Spleen (tissue), 11 donors: ENCODE data around the gene BTBD7. TPM values are rescaled to one million over a fixed set of nuclear protein-coding genes. Genes with fewer than 3 reads are reported as not detected.

ENCODE experiments used
- DNase-seq: peaks from one replicate; pipeline ENCODE4 v3.0.0-alpha.2; 2020
- H3K27ac ChIP-seq, 8 donors: fragments of 200-600 bp; sonication (generic) in 7 of 8; 1 replicate in 4 of 8; 2 replicates in 4 of 8; pipeline versions ENCODE4 v1.5.0 to v1.8.0; 2016 to 2021; ENCODE audit warnings: inconsistent platforms in 4 of 8, mild to moderate bottlenecking in 4 of 8, moderate library complexity in 1 of 8
- H3K27me3 ChIP-seq, 7 donors: fragments of 200-600 bp; sonication (generic) in 6 of 7; replicated peaks in 1 of 7; 1 replicate in 4 of 7; 2 replicates in 3 of 7; pipeline versions ENCODE4 v1.5.0 to v1.8.0; 2016 to 2021; ENCODE audit warnings: inconsistent platforms in 3 of 7, mild to moderate bottlenecking in 1 of 7
- H3K36me3 ChIP-seq, 6 donors: fragments of 200-600 bp; sonication (generic) in 5 of 6; 1 replicate in 4 of 6; 2 replicates in 2 of 6; pipeline versions ENCODE4 v1.5.0 to v1.8.0; 2016 to 2021; ENCODE audit warnings: inconsistent platforms in 2 of 6
- H3K4me1 ChIP-seq, 6 donors: fragments of 200-600 bp; sonication (generic) in 5 of 6; 1 replicate in 3 of 6; 2 replicates in 3 of 6; pipeline versions ENCODE4 v1.5.0 to v1.8.0; 2016 to 2021; ENCODE audit warnings: inconsistent platforms in 3 of 6
- H3K4me3 ChIP-seq, 8 donors: fragments of 200-600 bp; sonication (generic) in 7 of 8; 1 replicate in 4 of 8; 2 replicates in 4 of 8; pipeline versions ENCODE4 v1.5.0 to v1.8.0; 2016 to 2021; ENCODE audit warnings: inconsistent platforms in 4 of 8, mild to moderate bottlenecking in 4 of 8, moderate library complexity in 2 of 8
- H3K9me3 ChIP-seq, 8 donors: fragments of 200-600 bp; sonication (generic) in 7 of 8; 1 replicate in 4 of 8; 2 replicates in 4 of 8; pipeline versions ENCODE4 v1.5.0 to v1.8.0; 2016 to 2021; ENCODE audit warnings: inconsistent platforms in 4 of 8
- CTCF ChIP-seq, 11 experiments: fragments of 200-600 bp in 7 of 11; fragments of 450-650 bp in 4 of 11; sonication (generic) in 4 of 11; IDR thresholded peaks in 8 of 11; conservative IDR thresholded peaks in 3 of 11; 1 replicate in 7 of 11; 2 replicates in 4 of 11; pipeline versions ENCODE4 v1.4.0 to v1.8.0; 2016 to 2021; ENCODE audit warnings: antibody characterized with exemption in 11 of 11, inconsistent platforms in 4 of 11, mild to moderate bottlenecking in 1 of 11
- POLR2A ChIP-seq, 3 donors: fragments of 450-650 bp; IDR thresholded peaks; one replicate each; pipeline ENCODE4 v1.5.1; 2017; ENCODE audit warnings: antibody characterized with exemption in 3 of 3, mild to moderate bottlenecking in 1 of 3
- POLR2AphosphoS5 ChIP-seq, 3 donors: sonication (generic); formaldehyde crosslinking; IDR thresholded peaks; one replicate each; pipeline ENCODE4 v1.5.1; 2017; ENCODE audit warnings: antibody characterized with exemption in 3 of 3
- WGBS, 5 donors: extraction: QIAGEN DNeasy Blood & Tissue Kit in 3 of 5; methylation state at CpG; one replicate each; pipeline versions ENCODE4 v1.1.5 to v1.1.7; 2013 to 2018; 5-methylcytosine and 5-hydroxymethylcytosine counted together
- intact Hi-C: fragments of 100-400 bp; cut with DNase I; formaldehyde crosslinking; loops from one replicate; pipeline ENCODE4 v1.15.0; 2023; ENCODE audit warnings: low total_unique reads
- polyA plus RNA-seq, 3 donors: library from polyadenylated mRNA; stranded (reverse); fragments of 200-250 nt; gene quantifications; one replicate each; pipeline ENCODE4 v1.2.1, GENCODE V29; 2013
- total RNA-seq, 7 donors: library from RNA; depleted of rRNA in 3 of 7; stranded (reverse); fragments of >200 nt in 3 of 7; fragmentation: NEBNext Ultra II Directional in 4 of 7; extraction: Animal tissue kit (Norgen Biotek cat#: 25700) in 4 of 7; gene quantifications; one replicate each; pipeline versions ENCODE4 v1.1.0 to v1.2.1, GENCODE V29; 2016 to 2021
- donor health status: healthy with polysubstance abuse.
- donor health status: DM: no; HTN: no; CAD: no; lungs with moderate emphysema.
- donor health status: DM: no; HTN: no; CAD: no.
- donor health status: Bipolar disorder and iron deficiency.
- donor health status: healthy.
- donor health status: DM: no; HTN: no; CAD: no.
- donor health status: DM: yes; HTN: yes; CAD: no.

Gene BTBD7
- total and polyA plus RNA-seq, 10 donors, result 5.0 to 48.4 (median 29.5) TPM

GRCh38 chr14:93317210-93317874 lies 15.5 kb downstream of the BTBD7 start:
- H3K27me3 ChIP-seq, result no peaks in the 10 kb centered on the region
- intact Hi-C loops, result no loop called here
- no peak overlapping the region for H3K4me3 ChIP-seq
- TF ChIP-seq CTCF (IDR thresholded peaks at IDR 0.05 in 8 of 11, conservative IDR thresholded peaks at IDR 0.05 in 3 of 11) (no peak), POLR2A (IDR thresholded peaks at IDR 0.05) (no peak)
- H3K9me3 ChIP-seq, result no peaks in the 10 kb centered on the region
- peaks cover 0 to 7% (median 0%) of the 10 kb centered on the region in 6 donors for H3K36me3 ChIP-seq
- peaks cover 0 to 60% (median 42%) of the 10 kb centered on the region in 6 donors for H3K4me1 ChIP-seq
- 93 to 97% (median 95%) methylated on average over 7 of the region's 7 CpGs for WGBS, 5 donors
- DNase-seq, result no peak
- peak overlapping the region in 3 of 8 donors; percentile 0 to 12 (median 5) for H3K27ac ChIP-seq

- Histone ChIP-seq H3K27ac (no peak overlapping the region), H3K4me3 (no peak overlapping the region), H3K36me3 (peaks cover 0 to 7% (median 0%) of the 10 kb centered on the region in 6 donors), H3K4me1 (peaks cover 0 to 58% (median 43%) of the 10 kb centered on the region in 6 donors), H3K27me3 (no peaks in the 10 kb centered on the region), H3K9me3 (no peaks in the 10 kb centered on the region)
- intact Hi-C loops, result no loop called here
- 81 to 94% (median 93%) methylated on average over 4 of the region's 4 CpGs for WGBS, 5 donors
- no peak for TF ChIP-seq CTCF (IDR thresholded peaks at IDR 0.05 in 8 of 11, conservative IDR thresholded peaks at IDR 0.05 in 3 of 11)
- TF ChIP-seq POLR2AphosphoS5 (IDR thresholded peaks at IDR 0.05), result no peak
- TF ChIP-seq POLR2A (IDR thresholded peaks at IDR 0.05), result no peak
- no peak for DNase-seq
Measured at GRCh38 chr14:93316716-93317115, 16.1 kb downstream of the BTBD7 start.

GRCh38 chr14:93315575-93315974 lies 17.3 kb downstream of the BTBD7 start:
- H3K27ac ChIP-seq, result no peak overlapping the region
- no peaks in the 10 kb centered on the region for H3K27me3 ChIP-seq
- DNase-seq, result no peak
- H3K4me1 ChIP-seq, result peaks cover 0 to 47% (median 36%) of the 10 kb centered on the region in 6 donors
- no peak for TF ChIP-seq POLR2A (IDR thresholded peaks at IDR 0.05)
- TF ChIP-seq POLR2AphosphoS5 (IDR thresholded peaks at IDR 0.05), result no peak
- TF ChIP-seq CTCF (IDR thresholded peaks at IDR 0.05 in 8 of 11, conservative IDR thresholded peaks at IDR 0.05 in 3 of 11), result no peak
- no peak overlapping the region for H3K4me3 ChIP-seq
- intact Hi-C loops, result no loop called here
- H3K36me3 ChIP-seq, result no peaks in the 10 kb centered on the region
- H3K9me3 ChIP-seq, result no peaks in the 10 kb centered on the region

GRCh38 chr14:93311082-93311481 lies 21.8 kb downstream of the BTBD7 start:
- Histone ChIP-seq H3K27me3 (no peaks in the 10 kb centered on the region), H3K4me3 (no peak overlapping the region), H3K27ac (no peak overlapping the region), H3K9me3 (no peaks in the 10 kb centered on the region), H3K36me3 (no peaks in the 10 kb centered on the region), H3K4me1 (peaks cover 0 to 52% (median 21%) of the 10 kb centered on the region in 6 donors)
- intact Hi-C loops, result no loop called here
- no peak for TF ChIP-seq POLR2A (IDR thresholded peaks at IDR 0.05)
- no peak for TF ChIP-seq CTCF (IDR thresholded peaks at IDR 0.05 in 8 of 11, conservative IDR thresholded peaks at IDR 0.05 in 3 of 11)
- no peak for TF ChIP-seq POLR2AphosphoS5 (IDR thresholded peaks at IDR 0.05)
- WGBS, 5 donors, result 74 to 90% (median 86%) methylated on average over 1 of the region's 1 CpG
- no peak for DNase-seq
